NOMO-1 treated with dmso at 0.1 percent for 144 hours (cell line): ENCODE measurements around the gene OR2A5.
"Not testable (repeated sequence)": the region's sequence is repeated elsewhere in the genome, so short reads cannot be mapped to it uniquely, and the experiment has no call there.

Experiments
- DNase-seq: peaks from one replicate; lab custom pipeline; 2025; ENCODE audit not compliant: unreplicated experiment; lab: John Stamatoyannopoulos, UW

Gene OR2A5, protein sequence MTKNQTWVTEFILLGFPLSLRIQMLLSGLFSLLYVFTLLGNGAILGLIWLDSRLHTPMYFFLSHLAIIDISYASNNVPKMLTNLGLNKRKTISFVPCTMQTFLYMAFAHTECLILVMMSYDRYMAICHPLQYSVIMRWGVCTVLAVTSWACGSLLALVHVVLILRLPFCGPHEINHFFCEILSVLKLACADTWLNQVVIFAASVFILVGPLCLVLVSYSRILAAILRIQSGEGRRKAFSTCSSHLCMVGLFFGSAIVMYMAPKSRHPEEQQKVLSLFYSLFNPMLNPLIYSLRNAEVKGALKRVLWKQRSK

DNA sequence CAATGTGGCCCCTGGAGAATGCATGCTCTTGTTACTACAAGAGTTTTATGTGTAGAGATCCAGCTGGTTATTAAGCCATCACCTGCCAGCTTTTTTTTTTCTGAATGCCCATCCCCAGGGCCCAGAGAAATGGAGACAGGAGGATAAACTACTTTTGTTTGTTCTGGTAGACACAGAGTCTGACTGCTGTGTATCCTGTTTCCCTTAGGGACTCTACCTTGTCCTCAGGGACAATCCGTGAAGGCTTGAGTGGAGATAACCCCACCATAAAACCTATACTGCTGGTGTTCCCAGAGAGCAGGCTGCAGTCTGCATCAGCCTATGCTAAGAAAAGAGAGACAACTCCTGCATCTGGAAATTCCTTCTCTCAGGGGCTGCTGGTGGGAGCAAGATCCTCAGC, at the start of gene OR2A5:
TSS of gene OR2A5 (plus strand) at position 301 of the 400 bp plus-strand sequence. CDS start 1,454 bp downstream, outside the sequence.
- DNase-seq, result no peak

DNA sequence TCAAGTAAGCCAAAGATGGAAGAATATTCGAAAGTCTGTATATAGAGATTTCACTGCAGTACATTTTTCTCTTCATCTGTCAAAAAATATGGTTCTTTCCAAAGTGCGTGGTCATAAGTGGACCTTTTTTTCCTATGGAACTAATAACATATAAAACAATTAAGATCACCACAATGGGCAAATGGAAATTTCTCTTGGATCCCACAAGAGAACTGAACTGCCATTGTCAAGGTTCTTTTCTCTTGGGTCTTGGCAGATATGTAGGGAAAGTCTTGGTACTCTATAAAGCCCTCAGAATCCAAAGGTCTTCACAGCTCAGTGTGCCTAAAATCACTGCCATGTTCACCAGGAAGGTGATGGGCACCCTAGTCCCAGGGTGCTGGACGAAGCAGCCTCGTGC, 48.7 kb upstream of the OR2A5 start, which contains the start of gene OR6B1:
TSS of gene OR6B1 (plus strand) at position 301 of the 400 bp plus-strand sequence. CDS start 3,677 bp downstream, outside the sequence.
- no peak for DNase-seq

GRCh38 chr7:144001543-144001942, 47.2 kb upstream of the OR2A5 start:
- no peak for DNase-seq

DNA sequence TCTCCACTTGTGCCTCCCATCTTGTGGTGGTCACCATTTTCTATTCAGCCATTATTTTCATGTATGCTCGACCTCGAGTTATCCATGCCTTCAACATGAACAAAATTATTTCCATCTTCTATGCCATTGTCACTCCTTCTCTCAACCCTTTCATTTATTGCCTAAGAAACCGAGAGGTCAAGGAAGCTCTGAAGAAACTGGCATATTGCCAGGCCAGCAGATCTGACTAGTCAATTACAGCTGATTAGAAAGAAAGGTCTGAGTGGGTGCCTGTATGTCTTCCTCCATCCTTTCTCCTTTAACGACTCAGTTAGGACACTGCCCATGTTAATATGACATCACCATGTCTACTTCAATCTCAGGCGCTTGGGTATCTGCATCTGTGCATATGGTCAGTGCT, 44.0 kb upstream of the OR2A5 start:
- DNase-seq, result no peak

DNA sequence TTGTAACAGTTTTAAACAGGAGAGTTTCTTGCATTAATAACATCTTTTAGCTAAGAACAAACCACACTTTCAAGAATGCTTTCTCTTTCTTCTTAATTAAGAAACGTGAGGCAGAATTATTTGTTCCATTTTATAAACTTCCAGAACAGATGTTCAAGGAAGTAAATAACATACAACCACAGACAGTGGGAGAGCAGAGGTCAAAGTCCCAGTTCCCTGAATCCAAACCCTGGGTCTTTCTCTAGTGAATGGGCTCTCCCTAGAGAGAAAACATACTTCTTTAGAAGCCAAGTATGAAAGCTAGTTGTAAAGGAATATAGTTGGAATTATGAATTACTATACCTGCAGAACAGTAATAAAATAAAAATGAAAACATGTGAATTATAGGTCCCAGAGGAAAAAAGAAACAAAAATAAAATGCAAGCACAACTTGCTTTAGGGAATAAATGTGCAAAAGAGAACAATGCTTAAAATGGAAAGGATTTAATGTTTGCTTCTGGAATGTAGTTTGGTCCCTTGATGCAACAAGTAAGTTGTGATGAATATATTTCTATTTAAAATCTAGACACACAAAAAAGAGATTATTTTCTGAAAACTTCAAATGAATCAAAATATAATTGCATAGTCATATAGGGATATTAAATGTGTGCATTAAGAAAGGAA, 42.6 kb upstream of the OR2A5 start:
- no peak for DNase-seq

GRCh38 chr7:144006692-144007042, 42.1 kb upstream of the OR2A5 start:
- no peak for DNase-seq

GRCh38 chr7:144009361-144009760, 39.4 kb upstream of the OR2A5 start:
- DNase-seq, result no peak

DNA sequence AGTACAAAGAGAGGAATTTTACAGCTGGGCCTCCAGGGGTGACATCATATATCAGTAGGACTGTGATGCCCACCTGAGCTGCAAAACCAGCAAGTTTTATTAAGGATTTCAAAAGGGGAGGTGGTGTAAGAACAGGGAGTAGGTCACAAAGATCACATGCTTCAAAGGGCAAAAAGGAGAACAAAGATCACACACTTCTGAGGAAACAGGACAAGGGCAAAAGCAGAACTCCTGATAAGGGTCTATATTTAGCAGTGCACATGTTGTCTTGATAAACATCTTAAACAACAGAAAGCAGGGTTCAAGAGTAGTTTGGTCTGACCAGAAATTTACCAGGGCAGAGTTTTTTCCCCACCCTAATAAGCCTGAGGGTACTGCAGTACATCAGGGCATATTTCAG, 38.7 kb upstream of the OR2A5 start:
- not testable (repeated sequence) for DNase-seq

- DNase-seq, result not testable (repeated sequence)
Measured at GRCh38 chr7:144010821-144011220, 37.9 kb upstream of the OR2A5 start.

DNA sequence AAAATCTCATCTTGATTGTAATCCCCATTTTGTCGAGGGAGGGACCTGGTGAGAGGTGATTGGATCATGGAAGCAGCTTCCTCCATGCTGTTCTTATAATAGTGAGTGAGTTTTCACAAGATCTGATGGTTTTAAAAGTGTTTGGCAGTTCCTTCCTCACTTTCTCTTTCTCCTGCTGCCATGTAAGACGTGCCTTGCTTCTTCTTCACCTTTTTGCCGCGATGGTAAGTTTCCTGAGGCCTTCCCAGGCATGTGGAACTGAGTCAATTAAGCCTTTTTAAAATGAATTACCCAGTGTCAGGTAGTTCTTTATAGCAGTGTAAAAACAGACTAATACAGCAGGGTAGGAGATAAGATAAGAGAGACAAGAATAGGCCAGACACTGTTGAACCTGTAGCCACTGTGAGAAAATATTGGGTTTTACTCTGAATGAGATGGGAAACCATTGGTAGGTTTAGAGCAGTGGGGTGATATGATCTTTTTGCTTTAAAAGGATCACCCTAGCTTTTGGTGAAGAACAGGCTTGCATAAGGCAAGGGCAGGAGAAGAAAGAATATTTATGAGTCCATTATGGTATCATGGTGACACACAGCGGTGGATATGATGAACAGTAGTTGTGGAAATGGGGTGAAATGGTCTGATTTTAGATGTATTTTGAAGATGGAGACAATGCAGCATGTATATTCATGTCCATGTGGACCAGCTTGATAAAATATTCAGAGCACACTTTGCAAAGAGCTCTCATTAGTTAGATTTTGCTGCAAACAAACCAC, 37.1 kb upstream of the OR2A5 start:
- DNase-seq, result no peak

GRCh38 chr7:144018065-144018464, 30.7 kb upstream of the OR2A5 start:
- DNase-seq, result no peak

DNA sequence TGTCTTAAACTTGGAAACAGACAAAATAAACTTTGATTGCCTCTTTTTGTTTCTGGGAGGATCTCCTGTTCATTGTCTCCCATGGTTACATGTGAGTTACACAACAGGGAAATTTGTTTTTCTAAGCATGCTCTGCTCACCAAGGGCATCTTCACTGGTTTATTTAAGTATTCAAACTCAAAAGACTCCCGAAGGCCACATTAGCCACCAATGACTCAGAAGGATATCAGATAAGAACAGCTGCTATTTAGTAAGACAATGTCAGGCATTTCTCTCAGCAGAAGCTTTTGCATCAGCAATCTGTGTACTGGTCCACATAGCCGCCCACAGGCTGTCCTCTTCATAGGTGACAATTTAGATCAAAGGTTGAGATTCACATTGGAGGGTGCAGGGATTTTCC, 29.3 kb upstream of the OR2A5 start:
- no peak for DNase-seq

- DNase-seq, result no peak
Measured at GRCh38 chr7:144020340-144020739, 28.4 kb upstream of the OR2A5 start.

DNA sequence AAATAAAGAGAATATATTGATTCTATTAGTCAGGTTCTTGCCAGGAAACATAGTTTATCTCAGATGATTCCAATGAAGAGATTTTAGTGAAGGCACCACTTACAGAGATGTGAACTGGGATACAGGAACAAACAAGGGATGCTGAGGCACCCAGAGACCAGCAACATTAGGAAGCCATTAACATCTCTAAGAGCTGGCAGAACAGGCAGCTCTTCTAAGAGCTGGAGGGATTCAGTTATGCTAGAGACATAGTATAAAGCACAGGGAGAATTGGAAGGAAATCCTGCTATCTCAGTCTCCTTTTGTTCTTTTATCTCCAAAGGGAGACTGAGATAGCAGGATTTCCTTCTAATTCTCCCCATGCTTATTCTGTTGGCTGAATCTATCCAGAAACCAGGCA, 26.6 kb upstream of the OR2A5 start:
- DNase-seq, result no peak

- no peak for DNase-seq
Measured at GRCh38 chr7:144023171-144023827, 25.4 kb upstream of the OR2A5 start.

DNA sequence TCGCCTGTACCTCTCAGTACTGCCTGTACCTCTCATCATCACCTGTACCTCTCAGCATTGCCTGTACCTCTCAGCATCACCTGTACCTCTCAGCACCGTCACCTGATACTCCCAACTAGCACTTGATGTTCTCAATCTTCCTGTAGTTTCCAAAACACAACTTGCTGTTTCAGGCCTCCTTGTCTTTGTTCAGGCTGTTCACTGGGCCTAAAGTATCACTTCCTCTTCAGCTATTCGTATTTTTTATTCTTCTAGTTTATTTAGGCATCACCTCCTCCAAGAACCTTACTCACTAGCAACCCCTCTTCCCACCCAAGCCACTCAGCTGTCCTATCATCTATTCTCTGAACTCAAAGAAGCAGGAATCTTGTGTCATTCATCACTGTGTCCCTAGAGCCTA, 24.5 kb upstream of the OR2A5 start:
- no peak for DNase-seq

GRCh38 chr7:144026203-144026883, 22.4 kb upstream of the OR2A5 start:
- DNase-seq, result no peak

GRCh38 chr7:144027070-144027469, 21.7 kb upstream of the OR2A5 start:
- DNase-seq, result no peak

DNA sequence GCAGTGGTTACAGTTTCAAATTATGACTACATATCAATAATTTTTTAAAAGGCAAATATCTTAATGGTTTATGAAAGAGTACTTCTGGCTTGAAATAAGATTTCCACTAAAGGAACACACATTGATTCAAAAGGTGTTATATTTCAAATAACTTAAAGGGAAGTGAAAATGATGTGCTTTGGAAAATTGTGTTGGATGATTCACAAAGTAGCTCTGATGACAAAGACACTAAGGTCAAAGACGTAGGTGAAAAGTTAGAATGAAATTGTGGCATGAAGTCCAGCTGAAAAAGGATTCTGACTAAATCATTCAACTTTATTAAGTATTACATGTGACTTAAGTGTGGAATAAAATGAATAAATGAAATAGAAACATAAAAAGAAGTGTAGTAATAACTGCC, 20.8 kb upstream of the OR2A5 start:
- DNase-seq, result no peak

DNA sequence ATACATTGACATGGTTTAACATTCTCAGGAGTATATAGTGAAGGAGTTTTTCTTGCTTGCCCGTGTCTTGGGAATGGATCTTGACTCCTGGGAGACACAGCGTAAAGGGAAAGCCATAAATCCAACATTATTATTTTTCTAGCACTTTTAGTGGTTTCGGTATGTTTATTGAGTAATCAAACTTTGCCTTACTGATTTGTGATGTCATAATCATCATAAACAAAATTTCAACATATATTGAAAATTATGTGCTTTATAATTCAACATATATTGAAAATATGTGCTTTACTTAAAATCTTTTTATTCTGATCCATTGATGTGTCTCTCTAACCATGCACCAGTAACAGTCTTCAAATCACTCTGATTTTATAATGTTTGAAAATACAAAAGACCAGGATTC, 20.2 kb upstream of the OR2A5 start:
- DNase-seq, result no peak

- no peak for DNase-seq
Measured at GRCh38 chr7:144032516-144032915, 16.2 kb upstream of the OR2A5 start.
